Inflammatory macrophage (primary cell): ENCODE results near the gene RABL2B.

Source experiments
- DNase-seq, 2 donors: peaks; one replicate each; pipeline ENCODE4 v3.0.0-alpha.2; 2020 to 2022

RABL2B gene

GRCh38 chr22:50722048-50722701 is 61.3 kb downstream of the RABL2B start:
- DNase-seq = no peak

GRCh38 chr22:50721257-50721844 is 62.1 kb downstream of the RABL2B start:
- no peak for DNase-seq

GRCh38 chr22:50720301-50721256 is 62.9 kb downstream of the RABL2B start:
- no peak for DNase-seq

GRCh38 chr22:50719814-50720300 is 63.6 kb downstream of the RABL2B start:
- DNase-seq = no peak

- no peak for DNase-seq
Measured at GRCh38 chr22:50718352-50718709, 65.1 kb downstream of the RABL2B start.

GRCh38 chr22:50717709-50718351 is 65.6 kb downstream of the RABL2B start:
- DNase-seq = no peak
